HEK293 (cell line): ENCODE results near the gene SH3RF3.

Experiments used
- CTCF ChIA-PET: fragments of 350-600 bp; formaldehyde crosslinking; extraction: SDS; loops from one replicate; lab custom pipeline; 2021; ENCODE audit warnings: antibody characterized with exemption; lab: Yijun Ruan, JAX
- POLR2A ChIA-PET: fragments of 300-600 bp; formaldehyde crosslinking; extraction: SDS; loops from one replicate; lab custom pipeline; 2020; ENCODE audit warnings: antibody characterized with exemption, inconsistent platforms; lab: Yijun Ruan, JAX
- H3K27ac ChIP-seq: fragments of 200-500 bp; sonication (Bioruptor generic); 2 replicates; pipeline ENCODE4 v1.5.1; 2014; ENCODE audit warnings: low read depth, low read length, control low read depth, inconsistent platforms; ENCODE audit errors: extremely low read depth
- H3K36me3 ChIP-seq, 2 experiments: fragments of 200-500 bp in 1 of 2; sonication (Bioruptor generic) in 1 of 2; 1 replicate in 1 of 2; 2 replicates in 1 of 2; pipeline ENCODE4 v1.5.1; 2014 to 2017; ENCODE audit warnings: inconsistent platforms in 2 of 2, low read length in 2 of 2; ENCODE audit not compliant: control insufficient read depth in 2 of 2, insufficient read depth in 1 of 2
- H3K4me1 ChIP-seq: fragments of 200-500 bp; sonication (Bioruptor generic); 2 replicates; pipeline ENCODE4 v1.5.1; 2014; ENCODE audit warnings: mild to moderate bottlenecking, low read length, inconsistent platforms; ENCODE audit not compliant: control insufficient read depth, insufficient read depth
- H3K4me3 ChIP-seq: 2 replicates; pipeline ENCODE4 v1.5.1; 2011; ENCODE audit warnings: low read depth, mild to moderate bottlenecking, control low read depth, low read length, moderate library complexity
- H3K9me3 ChIP-seq: fragments of 200-500 bp; sonication (Bioruptor generic); 2 replicates; pipeline ENCODE4 v1.5.1; 2014; ENCODE audit warnings: low read depth, low read length, inconsistent platforms; ENCODE audit not compliant: control insufficient read depth, insufficient read depth
- GLIS2 ChIP-seq: fragments of 450-650 bp; formaldehyde crosslinking; IDR thresholded peaks from 2 replicates; pipeline ENCODE4 v1.5.1; 2016; ENCODE audit warnings: missing biosample characterization, missing genetic modification characterization
- KLF1 ChIP-seq: fragments of 450-650 bp; formaldehyde crosslinking; IDR thresholded peaks from 2 replicates; pipeline ENCODE4 v1.5.1; 2016; ENCODE audit warnings: missing biosample characterization, missing genetic modification characterization
- PRDM4 ChIP-seq: fragments of 450-650 bp; formaldehyde crosslinking; IDR thresholded peaks from 2 replicates; pipeline ENCODE4 v1.5.1; 2017; ENCODE audit warnings: missing biosample characterization, missing genetic modification characterization
- TRIM28 ChIP-seq: IDR thresholded peaks from 2 replicates; pipeline ENCODE4 v1.6.1; 2011; ENCODE audit warnings: low read length, control low read depth, borderline replicate concordance
- ZBTB6 ChIP-seq: fragments of 450-650 bp; formaldehyde crosslinking; IDR thresholded peaks from 2 replicates; pipeline ENCODE4 v1.5.1; 2017; ENCODE audit warnings: missing biosample characterization, missing genetic modification characterization
- ZNF133 ChIP-seq: fragments of 450-650 bp; formaldehyde crosslinking; IDR thresholded peaks from 2 replicates; pipeline ENCODE4 v1.5.1; 2016; ENCODE audit warnings: missing biosample characterization, missing genetic modification characterization
- ZNF341 ChIP-seq: fragments of 450-650 bp; formaldehyde crosslinking; IDR thresholded peaks from 2 replicates; pipeline ENCODE4; 2016; ENCODE audit warnings: low read depth, missing biosample characterization, missing genetic modification characterization
- ZNF449 ChIP-seq: fragments of 450-650 bp; formaldehyde crosslinking; IDR thresholded peaks from 2 replicates; pipeline ENCODE4 v1.5.1; 2017; ENCODE audit warnings: missing biosample characterization, mild to moderate bottlenecking, missing genetic modification characterization, moderate library complexity
- ZNF518A ChIP-seq: fragments of 450-650 bp; formaldehyde crosslinking; conservative IDR thresholded peaks from 2 replicates; pipeline ENCODE4 v1.5.1; 2016; ENCODE audit warnings: low read depth, missing biosample characterization, missing genetic modification characterization
- ZNF549 ChIP-seq: fragments of 450-650 bp; IDR thresholded peaks from 2 replicates; pipeline ENCODE4 v1.5.1; 2018; ENCODE audit warnings: missing biosample characterization, missing genetic modification characterization, mild to moderate bottlenecking, inconsistent platforms, moderate library complexity
- ZNF629 ChIP-seq: fragments of 450-650 bp; formaldehyde crosslinking; IDR thresholded peaks from 2 replicates; pipeline ENCODE4 v1.5.1; 2017; ENCODE audit warnings: missing biosample characterization, missing genetic modification characterization

The SH3RF3 gene

GRCh38 chr2:109405873-109406272 is 276.9 kb downstream of the SH3RF3 start:
- POLR2A ChIA-PET = no interaction called here
- H3K9me3 ChIP-seq = no peaks in the 10 kb centered on the region
- H3K27ac ChIP-seq = no peak overlapping the region
- no peak for TF ChIP-seq PRDM4 (tag by site-specific recombination)
- TF ChIP-seq ZNF449 = no peak
- TF ChIP-seq ZNF341 (tag by site-specific recombination) = no peak
- no peak for TF ChIP-seq ZNF629 (tag by site-specific recombination)
- no peak for TF ChIP-seq ZNF133
- no peak for TF ChIP-seq TRIM28
- TF ChIP-seq GLIS2 = no peak
- CTCF ChIA-PET = no interaction called here
- H3K4me3 ChIP-seq = no peak overlapping the region
- H3K36me3 ChIP-seq = no peaks in the 10 kb centered on the region
- H3K4me1 ChIP-seq = peaks cover 7% of the 10 kb centered on the region

GRCh38 chr2:109406301-109406700 is 277.3 kb downstream of the SH3RF3 start:
- ChIA-PET CTCF (no interaction called here), POLR2A (interaction anchor here (0.6 kb wide), 1 partner anchor 919 kb away, joined by 6 read pairs; no protein-coding TSS in a partner anchor)
- H3K4me1 ChIP-seq = peaks cover 7% of the 10 kb centered on the region
- no peak overlapping the region for H3K27ac ChIP-seq
- no peaks in the 10 kb centered on the region for H3K9me3 ChIP-seq
- no peak overlapping the region for H3K4me3 ChIP-seq
- no peaks in the 10 kb centered on the region for H3K36me3 ChIP-seq
- no peak for TF ChIP-seq ZNF518A
- TF ChIP-seq ZBTB6 = peak; percentile 31; the same call in 1 of the 2 replicates
- TF ChIP-seq, all 188 proteins: peak for 1

- POLR2A ChIA-PET = no interaction called here
- H3K9me3 ChIP-seq = no peaks in the 10 kb centered on the region
- no peak overlapping the region for H3K4me3 ChIP-seq
- H3K27ac ChIP-seq = no peak overlapping the region
- peaks cover 7% of the 10 kb centered on the region for H3K4me1 ChIP-seq
- CTCF ChIA-PET = no interaction called here
- H3K36me3 ChIP-seq = no peaks in the 10 kb centered on the region
- no peak for TF ChIP-seq ZNF549 (tag by site-specific recombination)
- TF ChIP-seq KLF1 (tag by site-specific recombination) = no peak
Observed at GRCh38 chr2:109407276-109408042, 278.5 kb downstream of the SH3RF3 start.
